IMR-90 (cell line): ENCODE data around the gene DOCK4. TPM values are rescaled to one million over a fixed set of nuclear protein-coding genes. Genes with fewer than 3 reads are reported as not detected.
A peak's percentile ranks its signal among the peaks of the same experiment; 100 is the strongest.

Experiments used
- ATAC-seq: fragments of 200-7000 bp; cut with Tn5 transposase; 2 replicates; pipeline ENCODE4 v1.9.1; 2020; ENCODE audit warnings: low read depth, mild to moderate bottlenecking, moderate library complexity
- BruUV-seq: library from RNA; stranded (reverse); fragments of 400-500 nt; replicated peaks from 2 replicates; lab custom pipeline; 2021; lab: Mats Ljungman, UMichigan
- CTCF ChIA-PET: fragments of 300-600 bp; formaldehyde crosslinking; extraction: SDS; loops from one replicate; lab custom pipeline; 2021; ENCODE audit warnings: antibody characterized with exemption; lab: Yijun Ruan, JAX
- POLR2A ChIA-PET: fragments of 300-600 bp; sonication (Branson Sonifier 250); formaldehyde crosslinking; loops from one replicate; lab custom pipeline; 2022; ENCODE audit warnings: antibody characterized with exemption; ENCODE audit not compliant: unreplicated experiment; lab: Charles Lee
- DNase-seq: peaks from one replicate; pipeline ENCODE4 v3.0.0; 2013
- H2AFZ ChIP-seq: replicated peaks from 2 replicates; pipeline ENCODE3; 2013; ENCODE audit warnings: low read length, mild to moderate bottlenecking; ENCODE audit not compliant: poor library complexity
- H2AK5ac ChIP-seq: 2 replicates; pipeline ENCODE4 v1.6.1; 2013; ENCODE audit warnings: low read depth, low read length, inconsistent platforms
- H2AK9ac ChIP-seq: replicated peaks from 2 replicates; pipeline ENCODE3; 2013; ENCODE audit warnings: mild to moderate bottlenecking, low read depth, low read length, moderate library complexity; ENCODE audit not compliant: poor library complexity
- H2BK120ac ChIP-seq: 2 replicates; pipeline ENCODE4 v1.6.1; 2013; ENCODE audit warnings: low read depth, low read length, inconsistent platforms
- H2BK15ac ChIP-seq: 3 replicates; pipeline ENCODE4 v1.6.1; 2013; ENCODE audit warnings: low read depth, low read length, inconsistent platforms
- H2BK20ac ChIP-seq: 2 replicates; pipeline ENCODE4 v1.6.1; 2013; ENCODE audit warnings: low read depth, mild to moderate bottlenecking, inconsistent platforms, low read length, moderate library complexity
- H2BK5ac ChIP-seq: 2 replicates; pipeline ENCODE4 v1.6.1; 2013; ENCODE audit warnings: mild to moderate bottlenecking, low read depth, low read length, inconsistent platforms; ENCODE audit not compliant: poor library complexity, severe bottlenecking
- H3K14ac ChIP-seq: replicated peaks from 2 replicates; pipeline ENCODE4 v1.6.1; 2013; ENCODE audit warnings: low read depth, low read length, inconsistent platforms
- H3K18ac ChIP-seq: 2 replicates; pipeline ENCODE4 v1.6.1; 2013; ENCODE audit warnings: low read depth, low read length, control low read depth
- H3K23ac ChIP-seq: 2 replicates; pipeline ENCODE4 v1.6.1; 2013; ENCODE audit warnings: low read depth, low read length, inconsistent platforms
- H3K27ac ChIP-seq: 2 replicates; pipeline ENCODE4 v1.5.1; 2013; ENCODE audit warnings: mild to moderate bottlenecking, control low read depth, low read length; ENCODE audit not compliant: insufficient read depth
- H3K27me3 ChIP-seq: 2 replicates; pipeline ENCODE4 v1.6.1; 2013; ENCODE audit warnings: low read length; ENCODE audit not compliant: control insufficient read depth, insufficient read depth
- H3K36me3 ChIP-seq: 2 replicates; pipeline ENCODE4 v1.6.1; 2013; ENCODE audit warnings: low read length, mixed read lengths; ENCODE audit not compliant: control insufficient read depth, insufficient read depth
- H3K4ac ChIP-seq: 2 replicates; pipeline ENCODE4 v1.6.1; 2013; ENCODE audit warnings: low read depth, low read length, inconsistent platforms
- H3K4me1 ChIP-seq: 2 replicates; pipeline ENCODE4 v1.6.1; 2013; ENCODE audit warnings: low read length, mixed read lengths; ENCODE audit not compliant: control insufficient read depth, insufficient read depth
- H3K4me2 ChIP-seq: 2 replicates; pipeline ENCODE4 v1.6.1; 2013; ENCODE audit warnings: low read depth, mild to moderate bottlenecking, control low read depth, low read length, moderate library complexity
- H3K4me3 ChIP-seq: 2 replicates; pipeline ENCODE4 v1.5.1; 2013; ENCODE audit warnings: low read depth, mild to moderate bottlenecking, control low read depth, low read length, moderate library complexity; ENCODE audit not compliant: insufficient read depth
- H3K56ac ChIP-seq: 2 replicates; pipeline ENCODE4 v1.6.1; 2013; ENCODE audit warnings: low read length, inconsistent platforms; ENCODE audit not compliant: insufficient read depth; ENCODE audit errors: extremely low read depth
- H3K79me1 ChIP-seq, 2 experiments: 2 replicates each; pipeline ENCODE4 v1.6.1; 2013; ENCODE audit warnings: low read length in 2 of 2, inconsistent platforms in 1 of 2, low read depth in 1 of 2
- H3K9ac ChIP-seq: 2 replicates; pipeline ENCODE4 v1.6.1; 2013; ENCODE audit warnings: low read depth, low read length, control low read depth
- H3K9me1 ChIP-seq: 2 replicates; pipeline ENCODE4 v1.6.1; 2013; ENCODE audit warnings: low read length, inconsistent platforms; ENCODE audit not compliant: insufficient read depth
- H3K9me3 ChIP-seq: 2 replicates; pipeline ENCODE4 v1.6.1; 2013; ENCODE audit warnings: low read length; ENCODE audit not compliant: control insufficient read depth, insufficient read depth
- H4K20me1 ChIP-seq: 2 replicates; pipeline ENCODE4 v1.6.1; 2013; ENCODE audit warnings: low read length, inconsistent platforms; ENCODE audit not compliant: insufficient read depth
- H4K5ac ChIP-seq: 2 replicates; pipeline ENCODE4 v1.6.1; 2013; ENCODE audit warnings: mild to moderate bottlenecking, low read depth, low read length, control low read depth
- H4K8ac ChIP-seq, 2 experiments: 2 replicates each; pipeline ENCODE4 v1.6.1; 2013; ENCODE audit warnings: low read depth in 2 of 2, low read length in 2 of 2, control low read depth in 1 of 2, inconsistent platforms in 1 of 2
- H4K91ac ChIP-seq: 2 replicates; pipeline ENCODE4 v1.6.1; 2013; ENCODE audit warnings: low read depth, low read length, inconsistent platforms; ENCODE audit not compliant: insufficient read depth
- CEBPB ChIP-seq: IDR thresholded peaks from 2 replicates; pipeline ENCODE4 v1.6.1; 2012; ENCODE audit warnings: low read depth, low read length, improper control_type of control experiment
- SMC3 ChIP-seq: fragments of 150-350 bp; IDR thresholded peaks from 2 replicates; pipeline ENCODE4 v1.6.1; 2016; ENCODE audit warnings: low read depth, mild to moderate bottlenecking, antibody characterized with exemption, low read length, moderate library complexity
- WGBS, 2 experiments: methylation state at CpG; one replicate each; pipeline versions ENCODE4 v1.1.5 to v1.1.7; 2013; ENCODE audit warnings: missing lambda C conversion rate in 2 of 2; ENCODE audit not compliant: insufficient read length in 1 of 2; ENCODE audit errors: extremely low coverage in 2 of 2; 5-methylcytosine and 5-hydroxymethylcytosine counted together
- dilution Hi-C: fragments of 300-500 bp; cut with HindIII; formaldehyde crosslinking; loops from one replicate; pipeline ENCODE4 v1.14.3; 2018; ENCODE audit warnings: low sequenced_read_pairs; ENCODE audit not compliant: unreplicated experiment
- in situ Hi-C: fragments of 300-500 bp; cut with MboI; formaldehyde crosslinking; loops from 3 replicates; pipeline ENCODE4 v1.14.3; 2019; ENCODE audit warnings: low sequenced_read_pairs, inconsistent platforms, mixed read lengths
- intact Hi-C: fragments of 100-400 bp; cut with micrococcal nuclease; formaldehyde crosslinking; loops from 2 replicates; pipeline ENCODE4 v1.10.0; 2022
- polyA plus RNA-seq, 3 experiments: library from polyadenylated mRNA; depleted of rRNA; stranded (reverse); fragments of >200 nt; gene quantifications; 2 replicates each; pipeline ENCODE4 v1.2.3, GENCODE V29; 2012; ENCODE audit warnings: low replicate concordance in 1 of 3
- total RNA-seq: library from RNA; depleted of rRNA; stranded (reverse); fragments of >200 nt; gene quantifications from 2 replicates; pipeline ENCODE4 v1.2.3, GENCODE V29; 2012

Gene DOCK4
- total and polyA plus RNA-seq, 2 of the 4 experiments (the other 2 are of a cell fraction): 4.4 to 12.2 TPM

DNA sequence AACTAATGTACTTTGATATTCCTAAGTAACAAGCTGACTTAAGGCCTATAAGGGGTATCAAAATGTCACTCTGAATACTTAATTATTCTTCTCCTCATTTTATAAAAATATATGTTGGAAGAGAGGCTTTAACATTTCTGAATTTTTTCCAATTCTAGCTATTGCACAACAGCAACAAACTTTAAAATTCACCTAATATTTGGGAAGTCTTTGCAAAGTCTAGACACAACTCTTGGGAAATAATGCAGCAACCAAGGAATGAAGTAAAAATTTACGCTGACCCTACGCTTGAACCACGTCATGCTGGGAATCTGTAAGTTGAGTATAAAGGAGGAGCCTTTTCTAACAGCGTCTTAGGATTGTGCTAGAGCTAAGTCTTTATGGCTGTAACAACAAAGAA is 400.0 kb downstream of the DOCK4 start:
- no peak overlapping the region for H4K91ac ChIP-seq
- 91% methylated on average over 4 of the region's 4 CpGs; no CpG with 5 or more reads in 1 of the 2 experiments for WGBS, 2 experiments
- DNase-seq: no peak
- H3K9me3 ChIP-seq: no peaks in the 10 kb centered on the region
- no peak overlapping the region for H3K4me2 ChIP-seq
- H3K4ac ChIP-seq: no peak overlapping the region
- ChIA-PET CTCF (interaction anchor here (1.4 kb wide), 1 partner anchor 11 kb away, joined by 3 read pairs; no protein-coding TSS in a partner anchor), POLR2A (no interaction called here)
- no peak overlapping the region for H2AK5ac ChIP-seq
- peak; percentile 65 for TF ChIP-seq CEBPB
- TF ChIP-seq SMC3: no peak
- H2BK15ac ChIP-seq: no peak overlapping the region
- no peak overlapping the region for H2BK5ac ChIP-seq
- no peak overlapping the region for H2BK120ac ChIP-seq
- no peak overlapping the region for H2BK20ac ChIP-seq
- no peak overlapping the region for H3K27ac ChIP-seq
- no peak overlapping the region for H3K23ac ChIP-seq
- intact Hi-C loops (no loop called here), dilution Hi-C loops (no loop called here), in situ Hi-C loops (no loop called here)
- H3K56ac ChIP-seq: no peak overlapping the region
- H3K9ac ChIP-seq: no peak overlapping the region
- no peak overlapping the region for H4K8ac ChIP-seq
- no peak for ATAC-seq
- H3K18ac ChIP-seq: no peak overlapping the region
- H3K14ac ChIP-seq: no peak overlapping the region
- no peaks in the 10 kb centered on the region for H3K4me1 ChIP-seq
- H3K4me3 ChIP-seq: no peak overlapping the region
- no peaks in the 10 kb centered on the region for H3K9me1 ChIP-seq
- no peak overlapping the region for H4K5ac ChIP-seq
- no peaks in the 10 kb centered on the region for H3K79me1 ChIP-seq
- no peak overlapping the region for H2AK9ac ChIP-seq
- no TSS peak for BruUV-seq
- H4K20me1 ChIP-seq: no peaks in the 10 kb centered on the region
- H2AFZ ChIP-seq: no peak overlapping the region
- H3K27me3 ChIP-seq: no peaks in the 10 kb centered on the region
- no peaks in the 10 kb centered on the region; the same call in 1 of the 2 replicates for H3K36me3 ChIP-seq
